Panc1 (cell line): ENCODE measurements around the gene RARA.

Experiments
- CTCF ChIP-seq: fragments of 450-650 bp; IDR thresholded peaks from 2 replicates; pipeline ENCODE4 v1.5.1; 2017; ENCODE audit warnings: mild to moderate bottlenecking
- SIN3A ChIP-seq: IDR thresholded peaks from 2 replicates; pipeline ENCODE4 v1.6.1; 2012; ENCODE audit warnings: low read depth, mild to moderate bottlenecking, low read length, moderate library complexity, borderline replicate concordance; ENCODE audit not compliant: insufficient read depth

GRCh38 chr17:40319651-40320540, 10.9 kb downstream of the RARA start:
- no peak for TF ChIP-seq CTCF
- TF ChIP-seq SIN3A, result no peak
